Activated naive CD4-positive, alpha-beta T cell treated with Interleukin-2 at 50 U/mL for 16 hours (primary cell): ENCODE measurements around the gene COL9A3.

ENCODE experiments used
- DNase-seq: peaks from one replicate; pipeline ENCODE4 v3.0.0-alpha.2; 2020

COL9A3 gene

DNA sequence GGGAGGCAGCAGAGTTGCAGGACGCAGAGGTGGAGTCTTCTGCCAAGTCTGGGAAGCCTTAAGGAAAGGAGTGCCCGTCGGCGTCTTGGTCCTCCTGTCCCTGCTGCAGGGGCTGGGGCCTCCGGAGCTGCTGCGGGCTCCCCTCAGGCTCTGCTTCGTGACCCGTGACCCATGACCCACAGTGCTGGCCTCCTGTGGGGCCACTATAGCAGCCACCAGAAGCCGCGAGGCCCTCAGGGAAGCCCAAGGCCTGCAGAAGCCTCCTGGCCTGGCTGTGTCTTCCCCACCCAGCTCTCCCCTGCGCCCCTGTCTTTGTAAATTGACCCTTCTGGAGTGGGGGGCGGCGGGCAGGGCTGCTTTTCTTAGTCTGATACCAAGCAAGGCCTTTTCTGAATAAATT lies 3.3 kb upstream of the COL9A3 start:
- DNase-seq: no peak

DNA sequence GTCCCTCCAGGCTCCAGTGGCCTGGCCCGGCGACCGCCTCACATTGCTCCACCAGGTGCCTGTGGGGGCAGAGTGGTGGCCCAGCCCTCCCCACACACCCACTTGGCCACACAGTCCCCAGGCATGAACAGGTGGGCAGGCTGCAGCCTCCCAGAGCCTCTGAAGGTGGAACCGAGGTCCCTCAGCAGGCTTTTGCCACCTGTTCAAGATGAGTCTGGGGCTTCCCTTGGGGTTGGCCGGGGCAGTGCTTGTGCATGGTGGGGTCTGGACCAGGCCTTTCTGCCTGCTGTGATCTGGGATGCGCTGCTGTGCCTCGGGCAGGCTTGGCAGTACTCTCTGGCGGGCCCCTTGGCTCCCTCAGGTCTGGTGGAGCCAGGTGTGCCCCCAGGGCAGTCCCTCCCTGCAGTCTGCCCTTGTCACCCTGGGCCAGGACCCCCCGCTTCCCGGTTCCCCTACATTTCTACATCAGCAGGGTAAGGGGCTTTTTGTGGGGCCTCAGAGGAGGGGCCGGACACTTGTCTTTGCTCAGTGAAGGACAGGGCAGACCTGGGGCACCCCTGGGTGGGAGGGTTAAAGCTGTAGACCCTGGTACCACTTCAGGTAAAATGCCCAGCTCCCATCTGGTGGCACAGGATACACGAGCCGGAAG lies 2.7 kb upstream of the COL9A3 start:
- DNase-seq: no peak

DNA sequence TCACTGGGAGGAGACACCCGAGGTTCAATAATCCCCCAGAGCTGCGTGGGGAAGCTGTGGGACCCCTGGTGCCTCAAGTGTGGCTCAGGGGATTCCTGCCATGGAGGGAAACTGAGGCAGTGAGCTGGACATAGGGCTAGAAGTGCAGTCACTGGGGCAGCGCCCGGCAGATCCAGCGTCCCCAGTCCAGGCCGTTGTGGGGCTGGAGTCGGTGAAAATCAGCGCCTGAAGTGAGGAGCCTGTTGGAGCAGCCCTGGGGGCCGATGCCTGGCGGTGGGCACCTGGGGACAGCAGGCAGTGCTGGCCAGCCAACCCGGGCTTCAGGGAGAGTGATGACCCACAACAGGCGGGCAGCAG lies 2.2 kb upstream of the COL9A3 start:
- DNase-seq: no peak

DNA sequence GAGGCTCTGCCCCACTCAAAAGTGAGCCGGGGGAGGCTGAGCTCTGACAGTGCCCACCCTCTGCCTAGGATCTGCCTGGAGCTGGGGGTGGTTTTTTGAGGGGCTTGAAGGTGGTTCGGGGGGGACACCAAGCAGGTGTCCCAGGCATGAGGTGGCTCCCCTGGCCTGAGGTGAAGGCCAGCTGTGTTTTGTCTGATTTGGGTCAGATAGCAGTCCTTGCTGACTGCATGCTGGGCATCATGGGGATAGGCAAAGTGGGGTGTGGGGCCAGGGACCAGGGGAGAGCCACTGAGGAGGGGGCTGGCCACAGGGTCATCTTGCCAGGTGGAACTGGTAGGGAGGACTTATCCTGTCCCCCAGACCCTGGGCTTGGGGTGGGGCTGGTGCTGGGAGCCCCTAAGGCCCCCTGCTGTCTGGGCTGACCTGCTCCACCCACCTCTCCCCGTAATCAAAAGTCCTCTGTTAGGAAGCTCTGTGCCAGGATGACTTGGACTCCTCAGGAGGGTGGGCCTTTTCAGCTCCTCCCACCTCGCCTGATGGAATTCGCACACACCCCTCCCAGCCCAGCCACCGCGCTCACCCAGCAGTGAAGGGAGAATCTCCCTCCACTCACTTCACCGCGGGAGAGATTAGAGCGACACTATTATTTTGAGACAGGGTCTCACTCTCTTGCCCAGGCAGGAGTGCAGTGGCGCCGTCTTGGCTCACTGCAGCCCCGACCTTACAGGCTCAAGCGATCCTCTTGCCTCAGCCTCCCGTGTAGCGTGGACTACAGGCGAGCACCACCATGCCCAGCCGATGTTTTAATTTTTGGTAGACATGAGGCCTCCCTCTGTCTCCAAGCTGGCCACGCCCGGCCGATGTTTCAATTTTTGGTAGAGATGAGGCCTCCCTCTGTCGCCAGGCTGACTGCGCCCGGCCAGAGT lies 1.5 kb upstream of the COL9A3 start:
- no peak for DNase-seq

DNA sequence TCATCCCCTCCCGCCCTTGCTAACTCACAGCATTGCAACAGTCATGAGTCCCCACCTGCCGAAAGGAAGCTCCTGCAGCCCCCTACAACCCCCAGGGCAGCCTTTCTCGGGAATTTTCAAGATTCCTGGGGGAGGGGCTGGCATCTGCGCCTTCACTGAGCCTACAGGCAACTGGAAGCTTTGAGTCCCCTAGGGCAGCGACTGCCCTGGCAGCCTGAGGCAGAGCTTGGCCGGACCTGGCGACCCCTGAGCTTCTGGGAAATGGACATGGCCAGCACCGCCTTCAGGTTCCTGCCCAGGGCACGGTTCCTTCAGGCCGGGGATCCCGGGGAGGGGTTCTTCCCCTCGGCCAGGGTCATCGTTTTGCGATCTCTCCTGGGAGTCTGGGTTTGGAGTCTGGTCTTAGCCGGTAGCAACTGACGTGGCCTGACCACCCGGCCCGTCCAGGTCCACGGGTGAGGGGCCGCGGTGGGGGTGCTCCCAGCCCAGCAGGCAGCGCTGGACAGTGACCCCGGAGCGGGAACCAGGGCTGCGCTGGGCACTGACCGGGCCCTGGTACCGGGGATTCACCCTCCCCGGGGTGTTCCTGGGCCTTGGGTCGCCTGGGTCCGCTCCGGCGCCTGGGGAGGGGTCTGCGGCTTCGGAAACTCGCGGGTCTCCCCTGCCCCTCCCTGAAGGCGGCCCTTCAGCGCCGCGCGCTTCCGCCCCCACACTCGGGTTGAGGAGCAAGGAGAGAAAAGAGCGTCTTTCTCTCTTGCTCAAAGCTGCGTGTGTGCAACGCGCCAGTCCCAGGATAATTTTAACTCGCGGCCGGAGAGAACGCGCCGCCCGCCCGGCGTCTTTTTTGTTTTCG lies 593 bp upstream of the COL9A3 start:
- no peak for DNase-seq

DNA sequence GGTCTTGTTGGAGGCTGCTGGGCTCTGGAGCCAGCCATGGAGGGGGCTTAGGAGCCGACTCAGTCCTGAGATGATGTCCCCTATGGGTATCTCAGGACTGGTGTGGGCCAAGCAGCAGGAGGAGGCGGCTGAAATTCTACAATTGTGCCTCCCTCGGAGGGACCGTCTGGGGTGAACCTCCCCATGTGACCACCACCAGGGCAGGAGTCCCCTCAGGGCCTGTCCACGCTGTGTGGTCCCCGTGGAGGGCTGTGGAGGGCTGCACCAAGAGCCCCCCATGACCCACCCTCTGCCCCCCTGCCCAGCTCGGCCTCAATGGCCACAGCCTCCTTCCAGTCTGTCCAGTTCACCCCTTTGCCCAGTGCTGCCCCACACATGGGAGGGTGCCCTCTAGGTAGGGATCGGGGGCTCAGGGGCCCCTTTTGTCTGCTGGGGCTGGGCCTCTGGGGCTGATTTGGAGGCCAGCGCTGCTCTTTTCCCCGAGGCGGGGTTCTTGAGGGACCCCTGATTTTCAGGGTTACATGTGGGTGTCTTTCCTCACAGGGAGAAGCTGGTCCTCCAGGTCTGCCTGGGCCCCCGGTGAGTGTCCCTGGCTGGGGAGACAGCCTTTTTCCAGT lies 1.2 kb downstream of the COL9A3 start:
- DNase-seq: no peak

DNA sequence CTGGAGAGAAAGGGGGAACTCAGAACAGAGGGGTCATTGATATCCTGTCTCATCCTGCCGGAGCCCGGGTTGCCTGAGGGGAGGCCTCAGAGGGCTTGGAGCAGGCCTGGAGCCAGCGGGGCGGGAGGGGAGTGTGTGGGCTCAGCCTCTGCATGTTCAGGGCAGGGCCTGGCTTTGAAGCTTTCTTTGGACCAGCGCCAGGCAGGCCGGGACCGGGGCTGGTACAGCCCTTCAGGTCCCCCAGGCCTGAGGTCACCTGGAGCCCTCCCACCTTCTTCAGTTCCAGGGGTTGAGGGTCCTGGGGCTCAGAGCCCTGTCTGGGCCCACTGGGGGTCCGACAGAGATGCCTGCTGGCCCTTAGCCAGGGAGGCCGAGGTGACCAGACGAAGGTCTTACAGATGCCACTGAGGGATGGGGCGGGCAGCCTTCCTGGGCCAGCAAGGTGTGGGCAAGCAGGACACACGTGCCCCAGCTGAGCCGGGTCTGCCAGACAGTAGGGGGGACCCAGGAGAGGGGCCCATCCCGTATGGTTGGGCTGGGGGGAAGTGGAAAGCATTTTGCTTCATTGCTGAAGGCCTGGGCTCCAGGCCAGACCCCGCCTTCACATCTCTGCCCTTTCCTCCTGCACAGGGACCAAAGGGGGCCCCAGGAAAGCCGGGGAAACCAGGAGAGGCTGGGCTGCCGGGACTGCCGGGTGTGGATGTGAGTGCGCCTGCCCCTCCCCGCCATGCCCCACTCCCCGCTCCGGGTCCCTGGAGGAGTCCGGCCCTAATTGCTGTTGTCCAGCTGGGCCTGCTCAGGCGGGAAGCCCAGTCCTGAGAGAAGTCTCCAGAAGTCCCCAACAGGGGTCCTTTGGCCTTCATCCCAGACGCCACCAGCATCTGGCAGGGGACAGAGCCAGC lies 2.0 kb downstream of the COL9A3 start:
- no peak for DNase-seq

DNA sequence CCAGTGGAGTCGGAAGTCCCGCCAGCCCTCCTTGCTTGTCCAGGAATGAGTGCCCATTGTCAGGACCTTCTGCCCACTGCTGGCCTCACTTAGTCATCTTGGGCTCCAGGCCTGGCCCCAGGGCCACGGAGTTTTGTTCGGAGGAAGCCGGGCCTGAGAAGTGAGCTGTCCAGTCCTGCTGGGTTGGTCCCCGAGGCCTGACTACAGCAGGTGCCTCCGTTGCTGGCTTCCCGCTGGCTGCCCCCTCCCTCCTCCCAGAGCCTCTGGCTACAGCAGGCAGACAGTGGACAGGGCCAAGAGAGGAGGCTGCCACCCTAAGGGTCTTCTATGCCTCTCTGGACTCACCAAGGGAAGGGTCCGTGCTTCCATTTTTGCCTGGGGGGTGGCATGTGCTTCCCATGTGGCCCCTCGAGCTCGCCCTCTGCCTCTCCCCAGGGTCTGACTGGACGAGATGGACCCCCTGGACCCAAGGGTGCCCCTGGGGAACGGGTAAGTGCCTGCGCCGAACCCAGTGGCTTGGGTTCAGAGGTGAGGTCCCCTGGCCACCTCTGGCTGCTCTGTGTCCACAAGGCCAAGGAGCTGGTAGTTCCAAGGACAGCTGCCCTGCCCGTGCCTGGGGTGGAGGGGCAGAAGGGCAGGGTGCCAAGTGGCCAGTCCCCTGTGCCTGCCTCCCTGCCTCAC lies 2.8 kb downstream of the COL9A3 start:
- DNase-seq: no peak

DNA sequence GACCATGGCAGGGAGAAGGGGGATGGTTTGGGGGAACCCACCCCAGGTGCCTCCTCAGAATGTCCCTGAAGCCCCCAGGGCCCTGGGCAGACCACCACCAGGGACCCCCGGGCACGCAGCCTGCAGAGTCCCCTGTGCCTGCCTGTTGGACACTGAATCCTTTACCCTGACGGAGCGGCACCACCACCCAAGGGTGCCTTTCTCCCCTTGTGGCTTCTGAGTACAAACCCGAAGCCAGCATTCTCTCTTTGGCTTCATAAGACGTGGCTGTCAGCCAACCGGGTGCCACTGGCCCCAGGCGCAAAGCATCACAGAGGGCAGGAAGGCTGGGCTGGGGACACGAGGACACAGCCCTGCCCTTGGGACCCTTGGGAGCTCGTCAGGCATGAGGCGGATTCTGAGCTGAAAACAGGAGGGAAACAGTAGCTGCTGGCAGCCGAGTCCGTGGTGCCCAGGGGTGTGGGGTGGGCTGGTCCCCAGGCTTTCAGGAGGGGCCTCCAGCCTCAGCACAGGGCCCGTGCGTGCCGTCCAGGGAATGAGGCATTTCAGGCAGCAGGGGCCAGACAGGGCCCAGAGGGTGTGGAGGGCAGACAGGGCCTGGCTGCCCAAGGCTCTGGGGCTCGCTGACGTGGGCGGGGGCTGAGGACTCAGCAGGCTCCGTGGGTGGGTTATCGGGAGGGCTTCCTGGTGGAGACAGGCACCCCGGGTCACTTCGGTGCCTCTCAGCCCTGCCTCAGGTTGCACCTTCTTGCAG lies 3.5 kb downstream of the COL9A3 start:
- DNase-seq: no peak

DNA sequence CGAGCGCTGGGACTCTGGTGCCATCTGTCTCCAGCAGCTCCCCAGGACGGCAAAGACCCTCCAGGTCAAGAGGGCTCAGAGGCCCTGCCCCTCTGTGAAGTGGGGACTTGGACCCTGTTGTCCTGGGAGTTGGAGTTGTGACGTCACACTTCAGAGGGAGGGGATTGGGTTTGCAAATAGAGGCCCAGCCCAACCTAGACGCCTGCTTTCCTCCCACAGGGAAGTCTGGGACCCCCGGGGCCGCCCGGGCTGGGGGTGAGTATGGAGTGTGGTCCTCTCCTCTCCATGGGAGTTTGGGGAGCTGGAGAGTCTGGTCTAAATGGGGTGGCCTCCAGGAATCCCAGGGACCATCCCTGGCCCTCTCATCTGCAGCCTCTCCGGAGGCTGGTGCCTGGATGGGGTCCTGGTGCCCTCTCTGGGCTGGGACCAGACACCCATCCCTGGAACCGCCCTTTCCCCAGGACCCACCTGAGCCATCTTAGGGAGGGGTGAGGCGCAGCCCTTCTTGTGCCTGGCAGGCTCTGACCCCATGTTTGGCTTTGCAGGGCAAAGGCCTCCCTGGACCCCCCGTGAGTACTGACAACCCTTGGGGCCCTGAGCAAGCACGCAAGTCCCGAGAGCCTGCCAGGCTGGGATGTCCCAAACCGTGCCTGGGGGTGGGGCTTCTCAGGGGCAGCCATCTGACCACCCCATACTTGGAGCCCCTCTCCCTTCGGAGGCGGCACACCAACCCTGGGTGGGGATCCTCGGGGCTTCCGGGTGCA lies 4.3 kb downstream of the COL9A3 start:
- no peak for DNase-seq

DNA sequence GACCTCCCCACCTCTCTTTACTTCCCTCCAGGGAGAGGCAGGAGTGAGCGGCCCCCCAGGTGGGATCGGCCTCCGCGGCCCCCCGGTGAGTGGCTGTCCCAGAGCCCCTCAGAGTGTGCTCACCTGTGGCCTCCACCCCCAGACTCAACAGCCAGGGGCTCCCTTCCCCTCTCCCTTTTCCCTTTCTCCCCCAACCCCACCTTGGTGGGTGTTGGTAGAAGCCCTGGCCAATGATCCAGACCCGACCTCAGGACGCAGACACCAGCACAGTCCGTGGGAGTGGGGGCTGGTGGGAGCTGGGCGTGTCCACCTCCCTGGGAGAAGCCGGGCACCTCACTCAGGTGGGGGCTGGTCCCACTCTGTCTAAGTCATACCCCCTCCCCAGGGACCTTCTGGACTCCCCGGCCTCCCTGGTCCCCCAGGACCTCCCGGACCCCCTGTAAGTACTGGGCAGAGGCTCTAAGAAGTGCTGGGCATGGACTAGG lies 4.9 kb downstream of the COL9A3 start:
- no peak for DNase-seq

DNA sequence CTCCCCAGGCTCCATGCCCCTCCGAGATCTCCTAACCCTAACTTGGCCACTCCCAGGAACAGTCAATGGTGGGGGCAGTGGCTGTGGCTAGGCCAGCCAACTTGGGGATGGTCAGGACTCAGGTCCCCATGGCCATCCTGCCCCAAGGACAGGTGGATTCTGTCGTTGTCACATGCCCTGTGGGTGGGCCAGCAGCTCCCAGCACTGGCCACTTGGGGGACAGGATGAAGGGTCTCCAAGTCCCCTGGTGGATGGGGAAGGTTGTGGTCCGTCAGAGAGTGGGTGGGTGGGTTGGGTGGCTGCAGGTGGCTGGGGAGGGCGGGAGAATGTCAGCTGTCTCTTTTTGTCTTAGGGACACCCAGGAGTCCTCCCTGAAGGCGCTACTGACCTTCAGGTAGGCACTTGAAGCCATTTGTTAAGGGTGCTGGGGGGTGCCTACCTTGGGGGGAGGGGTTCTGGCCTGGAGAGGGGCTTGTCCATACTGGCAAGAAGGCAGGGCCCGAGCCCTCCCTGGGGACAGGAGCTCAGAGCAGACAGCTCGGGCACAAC lies 5.5 kb downstream of the COL9A3 start:
- no peak for DNase-seq

DNA sequence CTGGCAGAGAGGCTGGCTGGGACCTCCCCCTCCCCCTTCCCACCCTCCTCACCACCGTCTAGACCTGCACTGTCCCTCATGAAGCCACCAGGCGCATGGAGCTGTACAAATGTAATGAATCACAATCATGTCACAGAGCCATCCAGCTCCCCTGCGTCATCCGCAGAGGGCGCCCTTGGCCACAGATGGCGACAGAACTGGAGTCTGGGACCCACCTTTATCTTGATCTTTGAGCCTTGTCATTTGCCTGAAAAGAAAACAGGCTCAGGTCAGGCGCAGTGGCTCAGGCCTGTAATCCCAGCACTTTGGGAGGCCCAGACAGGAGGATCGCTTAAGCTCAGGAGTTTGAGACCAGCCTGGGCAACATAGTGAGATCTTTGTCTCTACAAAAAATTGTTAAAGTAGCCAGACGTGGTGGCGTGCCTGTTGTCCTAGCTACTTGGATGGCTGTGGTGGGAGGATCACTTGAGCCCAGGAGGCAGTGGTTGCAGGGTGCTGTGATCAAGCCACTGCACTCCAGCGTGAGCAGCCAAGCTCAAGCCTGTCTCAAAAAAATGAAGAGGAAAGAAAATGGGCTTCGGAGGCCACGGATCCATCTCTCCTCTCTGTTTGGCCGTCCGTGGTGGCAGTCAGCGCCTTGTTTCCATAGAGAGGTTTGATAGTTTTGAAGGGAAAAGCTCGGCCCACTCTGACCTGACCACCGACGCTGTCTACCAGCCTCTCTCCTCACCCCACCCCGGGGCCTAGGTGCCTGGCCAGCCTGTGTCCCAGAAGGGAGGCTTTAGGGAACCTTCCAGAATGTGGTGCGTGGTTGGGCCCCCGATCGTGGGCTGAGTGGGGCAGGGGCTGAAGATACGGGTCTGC lies 6.2 kb downstream of the COL9A3 start:
- DNase-seq: no peak

DNA sequence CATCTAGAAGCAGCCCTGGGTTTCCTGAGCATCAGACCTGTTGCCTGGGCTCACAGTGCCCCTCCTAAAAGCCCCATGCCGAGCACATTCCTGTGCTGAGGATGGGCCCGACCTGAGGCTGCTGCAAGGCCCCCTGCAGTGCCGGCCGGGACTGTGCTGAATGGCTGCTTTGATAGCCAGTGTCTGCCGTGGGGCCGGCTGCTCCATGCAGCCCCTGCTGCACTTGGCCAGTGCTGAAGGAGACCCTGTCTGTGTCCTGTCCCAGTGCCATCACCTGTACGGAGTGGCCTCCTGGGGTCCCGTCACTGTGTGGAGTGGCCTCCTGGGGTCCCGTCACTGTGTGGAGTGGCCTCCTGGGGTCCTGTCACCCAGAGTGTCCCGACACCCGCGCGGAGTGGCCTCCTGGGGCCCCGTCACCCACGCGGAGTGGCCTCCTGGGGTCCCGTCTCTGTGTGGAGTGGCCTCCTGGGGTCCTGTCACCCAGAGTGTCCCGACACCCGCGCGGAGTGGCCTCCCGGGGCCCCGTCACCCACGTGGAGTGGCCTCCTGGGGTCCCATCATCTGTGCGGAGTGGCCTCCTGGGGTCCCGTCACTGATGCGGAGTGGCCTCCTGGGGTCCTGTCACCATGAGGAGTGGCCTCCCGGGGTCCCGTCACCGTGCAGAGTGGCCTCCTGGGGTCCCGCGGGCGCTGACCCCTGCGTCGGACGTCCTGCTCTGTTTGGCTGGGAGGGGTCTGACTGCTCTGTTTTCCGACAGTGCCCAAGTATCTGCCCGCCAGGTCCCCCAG lies 7.0 kb downstream of the COL9A3 start:
- DNase-seq: no peak

DNA sequence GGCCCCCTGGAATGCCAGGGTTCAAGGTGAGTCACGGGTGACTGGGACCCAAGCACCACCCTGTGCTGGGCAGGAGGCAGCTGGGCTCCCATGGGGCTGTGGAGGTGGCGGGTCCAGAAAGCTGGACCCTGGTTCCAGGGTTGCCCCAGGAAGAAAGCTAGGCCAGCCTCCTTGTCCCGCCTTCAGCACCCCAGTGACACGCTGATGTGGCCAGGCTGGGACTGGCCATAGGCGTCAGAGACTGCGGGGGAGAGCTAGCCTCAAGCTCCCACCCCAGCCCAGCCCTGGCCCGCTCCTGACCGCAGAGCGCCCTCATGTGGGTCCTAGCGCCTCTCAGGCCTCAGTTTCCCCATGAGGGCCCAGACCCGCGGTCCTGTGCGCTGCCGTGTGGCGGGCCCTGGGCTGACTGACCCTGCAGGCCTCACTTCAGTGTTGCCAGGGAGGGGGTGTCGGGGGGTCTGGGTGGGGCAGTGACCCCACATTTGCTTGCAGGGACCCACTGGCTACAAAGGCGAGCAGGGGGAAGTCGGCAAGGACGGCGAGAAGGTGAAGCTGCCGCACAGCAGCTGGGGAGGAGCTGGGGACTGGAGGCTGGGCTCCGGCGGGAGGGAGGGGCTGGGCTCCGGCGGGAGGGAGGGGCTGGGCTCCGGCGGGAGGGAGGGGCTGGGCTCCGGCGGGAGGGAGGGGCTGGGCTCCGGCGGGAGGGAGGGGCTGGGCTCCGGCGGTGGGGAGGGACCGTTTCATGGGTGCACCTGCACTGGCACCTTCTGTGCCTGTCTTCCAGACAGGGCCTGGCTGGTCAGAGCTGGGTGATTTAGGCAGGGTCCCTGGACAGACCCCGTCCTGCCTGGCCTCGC lies 7.9 kb downstream of the COL9A3 start:
- DNase-seq: peak; percentile 52

DNA sequence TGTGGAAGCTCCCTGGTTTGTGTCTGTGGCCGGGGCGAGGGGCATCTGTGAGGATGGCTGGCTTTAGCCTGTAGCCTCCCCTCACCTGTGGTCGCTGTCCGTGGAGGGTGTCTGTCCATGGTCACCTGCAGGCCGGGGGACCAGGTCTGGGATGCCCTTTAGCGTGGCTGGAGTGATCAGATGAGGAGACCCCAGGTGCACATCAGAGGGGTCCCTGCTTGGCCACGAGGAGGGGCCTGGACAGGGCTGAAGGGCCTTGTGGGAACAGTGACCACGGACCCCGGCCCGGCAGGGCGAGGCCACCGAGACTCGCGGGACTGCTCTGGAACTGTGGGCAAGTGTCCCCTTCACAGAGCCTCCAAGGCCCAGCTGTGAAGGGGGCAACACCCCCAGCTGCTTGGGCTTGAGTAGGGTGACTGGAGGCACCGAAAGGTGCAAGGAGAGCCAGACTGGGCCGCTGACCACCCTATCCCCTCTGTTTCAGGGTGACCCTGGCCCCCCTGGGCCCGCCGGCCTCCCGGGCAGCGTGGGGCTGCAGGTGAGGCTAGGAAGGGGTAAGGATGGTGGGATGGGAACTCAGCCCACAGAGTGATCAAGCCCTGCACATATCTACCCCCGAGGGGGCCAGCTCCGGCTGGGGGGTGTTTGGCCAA lies 8.6 kb downstream of the COL9A3 start:
- DNase-seq: no peak
